NB4 (cell line): ENCODE measurements around the gene MT1F.
"Not testable (repeated sequence)": the region's sequence is repeated elsewhere in the genome, so short reads cannot be mapped to it uniquely, and the experiment has no call there.

Source experiments
- DNase-seq: peaks from one replicate; pipeline ENCODE4 v3.0.0; 2010; ENCODE audit warnings: low read depth
- H3K4me3 ChIP-seq: one replicate; pipeline ENCODE4 v1.5.1; 2011; ENCODE audit warnings: mild to moderate bottlenecking, low read depth, low read length, moderate library complexity
- CTCF ChIP-seq: IDR thresholded peaks from one replicate; pipeline ENCODE4 v1.5.1; 2012; ENCODE audit warnings: low read depth, low read length
- MAX ChIP-seq: IDR thresholded peaks from 2 replicates; pipeline ENCODE4 v1.6.1; 2011; ENCODE audit warnings: low read depth, low read length
- MYC ChIP-seq: IDR thresholded peaks from 2 replicates; pipeline ENCODE4 v1.6.1; 2011; ENCODE audit warnings: low read depth, low read length
- POLR2A ChIP-seq: IDR thresholded peaks from 2 replicates; pipeline ENCODE4 v1.6.1; 2011; ENCODE audit warnings: mild to moderate bottlenecking; ENCODE audit not compliant: insufficient read length; ENCODE audit errors: extremely low read depth

MT1F gene

GRCh38 chr16:56667581-56668571 lies 10.1 kb downstream of the MT1F start, which contains the start of gene MT1G:
Gene MT1G, minus strand, starts transcription at chr16:56668065. Its CDS starts 72 bp downstream, at chr16:56667993.
- peak; percentile 79 for DNase-seq
- TF ChIP-seq CTCF, result no peak
- TF ChIP-seq POLR2A, result no peak
- TF ChIP-seq MAX, result no peak
- TF ChIP-seq MYC, result no peak
- peak within 1 kb of the TSS; percentile 62 for H3K4me3 ChIP-seq

- no peak within 1 kb of the TSS for H3K4me3 ChIP-seq
- TF ChIP-seq MAX, result no peak
- TF ChIP-seq POLR2A, result no peak
- TF ChIP-seq MYC, result no peak
- TF ChIP-seq CTCF, result no peak
- no peak for DNase-seq
These were observed 11.5 kb downstream of the MT1F start, which contains the start of gene MT1H for GRCh38 chr16:56669005-56669839. Gene MT1H, plus strand, starts transcription at chr16:56669814. Its CDS starts 71 bp downstream, at chr16:56669885.

- no peak for DNase-seq
- no peak overlapping the region for H3K4me3 ChIP-seq
- TF ChIP-seq CTCF (no peak), MYC (no peak), POLR2A (no peak), MAX (no peak)
These were observed 12.3 kb downstream of the MT1F start for GRCh38 chr16:56669840-56670619.

- DNase-seq, result no peak
- H3K4me3 ChIP-seq, result no peak overlapping the region
- TF ChIP-seq MAX (no peak), CTCF (no peak), POLR2A (no peak)
These were observed 12.8 kb downstream of the MT1F start for GRCh38 chr16:56670620-56670934.

- not testable (repeated sequence) for H3K4me3 ChIP-seq, DNase-seq
These were observed 13.9 kb downstream of the MT1F start for GRCh38 chr16:56671691-56672090.

GRCh38 chr16:56672171-56672570 lies 14.4 kb downstream of the MT1F start:
- DNase-seq, H3K4me3 ChIP-seq: not testable (repeated sequence)
